ENCODE measurements around the gene DGCR6L. TPM values are rescaled to one million over a fixed set of nuclear protein-coding genes. Genes with fewer than 3 reads are reported as not detected.
"Not testable (repeated sequence)": the region's sequence is repeated elsewhere in the genome, so short reads cannot be mapped to it uniquely, and the experiment has no call there.

Gene DGCR6L
- polyA plus RNA-seq (2012; ENCODE audit: low read depth, missing spikeins): 15.0 TPM

GRCh38 chr22:20319745-20320658, at the start of gene DGCR6L:
DGCR6L (minus strand) TSS chr22:20320060; CDS start chr22:20319988, 72 bp downstream.
- DNase-seq (ENCODE audit: insufficient read length, low spot score) (peak; percentile 98), FAIRE-seq (peak; percentile 93)
- TF ChIP-seq TAF1 (IDR thresholded peaks at IDR 0.05; ENCODE audit: low read depth, low read length) (no peak), SPI1 (IDR thresholded peaks at IDR 0.05; ENCODE audit: low read depth, low read length) (no peak), POLR2A (IDR thresholded peaks at IDR 0.05; ENCODE audit: low read depth, low read length) (0 out of 2 replicates have a peak, but pooled peaks have one; percentile 33), POU2F2 (IDR thresholded peaks at IDR 0.05; ENCODE audit: low read depth, low read length) (no peak), PAX5 (IDR thresholded peaks at IDR 0.05; ENCODE audit: insufficient read depth, low read length, severe bottlenecking) (no peak), POLR2AphosphoS5 (IDR thresholded peaks at IDR 0.05; ENCODE audit: low read depth, low read length) (no peak)

- not testable (repeated sequence) for DNase-seq (ENCODE audit: insufficient read length, low spot score); FAIRE-seq
Observed at GRCh38 chr22:20368875-20369274, 49.0 kb upstream of the DGCR6L start.

- not testable (repeated sequence) for DNase-seq (ENCODE audit: insufficient read length, low spot score); FAIRE-seq
Observed at GRCh38 chr22:20366841-20367240, 47.0 kb upstream of the DGCR6L start.

- DNase-seq (ENCODE audit: insufficient read length, low spot score); FAIRE-seq: not testable (repeated sequence)
Observed at GRCh38 chr22:20364335-20365260, 44.7 kb upstream of the DGCR6L start.

- not testable (repeated sequence) for FAIRE-seq; DNase-seq (ENCODE audit: insufficient read length, low spot score)
Observed at GRCh38 chr22:20362403-20362802, 42.5 kb upstream of the DGCR6L start.

GRCh38 chr22:20361752-20362229, 41.9 kb upstream of the DGCR6L start:
- DNase-seq (ENCODE audit: insufficient read length, low spot score); FAIRE-seq: not testable (repeated sequence)

GRCh38 chr22:20360866-20361751, 41.2 kb upstream of the DGCR6L start:
- not testable (repeated sequence) for FAIRE-seq; DNase-seq (ENCODE audit: insufficient read length, low spot score)

- not testable (repeated sequence) for DNase-seq (ENCODE audit: insufficient read length, low spot score); FAIRE-seq
Observed at GRCh38 chr22:20360261-20360660, 40.4 kb upstream of the DGCR6L start.

- not testable (repeated sequence) for FAIRE-seq; DNase-seq (ENCODE audit: insufficient read length, low spot score)
Observed at GRCh38 chr22:20358503-20359239, 38.8 kb upstream of the DGCR6L start.

- FAIRE-seq; DNase-seq (ENCODE audit: insufficient read length, low spot score): not testable (repeated sequence)
Observed at GRCh38 chr22:20357967-20358366, 38.1 kb upstream of the DGCR6L start.

GRCh38 chr22:20356906-20357305, 37.0 kb upstream of the DGCR6L start:
- peak; percentile 31 for FAIRE-seq
- DNase-seq (ENCODE audit: insufficient read length, low spot score): not testable (repeated sequence)

- FAIRE-seq: not testable (repeated sequence)
Observed at GRCh38 chr22:20355939-20356636, 36.2 kb upstream of the DGCR6L start.

More at GRCh38 chr22:20355939-20356636, 36.2 kb upstream of the DGCR6L start:
- DNase-seq (ENCODE audit: insufficient read length, low spot score): not testable (repeated sequence)

Measured in GM12891 (cell line).